Gastroesophageal sphincter (tissue), 3 donors: Measurements from ENCODE around the gene BLCAP.

Experiments used
- EP300 ChIP-seq: sonication (generic); formaldehyde crosslinking; IDR thresholded peaks from one replicate; pipeline ENCODE4 v1.6.1; 2017; ENCODE audit warnings: antibody characterized with exemption, mild to moderate bottlenecking
- POLR2A ChIP-seq, 2 donors: fragments of 450-650 bp; IDR thresholded peaks; one replicate each; pipeline ENCODE4 v1.6.1; 2017; ENCODE audit warnings: antibody characterized with exemption in 2 of 2, mild to moderate bottlenecking in 2 of 2, moderate library complexity in 1 of 2
- POLR2AphosphoS5 ChIP-seq: sonication (generic); formaldehyde crosslinking; IDR thresholded peaks from one replicate; pipeline ENCODE4 v1.6.1; 2017; ENCODE audit warnings: antibody characterized with exemption
- TF ChIP-seq, protein P1 (sequence below), 4 experiments: fragments of 200-600 bp in 2 of 4; fragments of 450-650 bp in 2 of 4; sonication (generic) in 1 of 4; IDR thresholded peaks; one replicate each; pipeline ENCODE4 v1.5.1; 2017 to 2019; ENCODE audit warnings: antibody characterized with exemption in 4 of 4, mild to moderate bottlenecking in 2 of 4, moderate library complexity in 2 of 4

GRCh38 chr20:37494301-37494700 lies 33.4 kb downstream of the BLCAP start:
- TF ChIP-seq, protein P1, sequence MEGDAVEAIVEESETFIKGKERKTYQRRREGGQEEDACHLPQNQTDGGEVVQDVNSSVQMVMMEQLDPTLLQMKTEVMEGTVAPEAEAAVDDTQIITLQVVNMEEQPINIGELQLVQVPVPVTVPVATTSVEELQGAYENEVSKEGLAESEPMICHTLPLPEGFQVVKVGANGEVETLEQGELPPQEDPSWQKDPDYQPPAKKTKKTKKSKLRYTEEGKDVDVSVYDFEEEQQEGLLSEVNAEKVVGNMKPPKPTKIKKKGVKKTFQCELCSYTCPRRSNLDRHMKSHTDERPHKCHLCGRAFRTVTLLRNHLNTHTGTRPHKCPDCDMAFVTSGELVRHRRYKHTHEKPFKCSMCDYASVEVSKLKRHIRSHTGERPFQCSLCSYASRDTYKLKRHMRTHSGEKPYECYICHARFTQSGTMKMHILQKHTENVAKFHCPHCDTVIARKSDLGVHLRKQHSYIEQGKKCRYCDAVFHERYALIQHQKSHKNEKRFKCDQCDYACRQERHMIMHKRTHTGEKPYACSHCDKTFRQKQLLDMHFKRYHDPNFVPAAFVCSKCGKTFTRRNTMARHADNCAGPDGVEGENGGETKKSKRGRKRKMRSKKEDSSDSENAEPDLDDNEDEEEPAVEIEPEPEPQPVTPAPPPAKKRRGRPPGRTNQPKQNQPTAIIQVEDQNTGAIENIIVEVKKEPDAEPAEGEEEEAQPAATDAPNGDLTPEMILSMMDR (IDR thresholded peaks at IDR 0.05): no peak
- no peak for TF ChIP-seq EP300
- TF ChIP-seq POLR2AphosphoS5: no peak
- TF ChIP-seq POLR2A (IDR thresholded peaks at IDR 0.05): no peak
